ENCODE measurements around the gene MIB2.
"Not testable (repeated sequence)": the region's sequence is repeated elsewhere in the genome, so short reads cannot be mapped to it uniquely, and the experiment has no call there.

The MIB2 gene

GRCh38 chr1:1628754-1629429 lies 13.6 kb downstream of the MIB2 start:
- peak in 1 of 2 donors; percentile 58 for DNase-seq

- peak; percentile 87 to 91 for DNase-seq
Observed at GRCh38 chr1:1629430-1630190, 14.3 kb downstream of the MIB2 start.

GRCh38 chr1:1630191-1630964 lies 15.1 kb downstream of the MIB2 start:
- DNase-seq, result peak; percentile 97

DNA sequence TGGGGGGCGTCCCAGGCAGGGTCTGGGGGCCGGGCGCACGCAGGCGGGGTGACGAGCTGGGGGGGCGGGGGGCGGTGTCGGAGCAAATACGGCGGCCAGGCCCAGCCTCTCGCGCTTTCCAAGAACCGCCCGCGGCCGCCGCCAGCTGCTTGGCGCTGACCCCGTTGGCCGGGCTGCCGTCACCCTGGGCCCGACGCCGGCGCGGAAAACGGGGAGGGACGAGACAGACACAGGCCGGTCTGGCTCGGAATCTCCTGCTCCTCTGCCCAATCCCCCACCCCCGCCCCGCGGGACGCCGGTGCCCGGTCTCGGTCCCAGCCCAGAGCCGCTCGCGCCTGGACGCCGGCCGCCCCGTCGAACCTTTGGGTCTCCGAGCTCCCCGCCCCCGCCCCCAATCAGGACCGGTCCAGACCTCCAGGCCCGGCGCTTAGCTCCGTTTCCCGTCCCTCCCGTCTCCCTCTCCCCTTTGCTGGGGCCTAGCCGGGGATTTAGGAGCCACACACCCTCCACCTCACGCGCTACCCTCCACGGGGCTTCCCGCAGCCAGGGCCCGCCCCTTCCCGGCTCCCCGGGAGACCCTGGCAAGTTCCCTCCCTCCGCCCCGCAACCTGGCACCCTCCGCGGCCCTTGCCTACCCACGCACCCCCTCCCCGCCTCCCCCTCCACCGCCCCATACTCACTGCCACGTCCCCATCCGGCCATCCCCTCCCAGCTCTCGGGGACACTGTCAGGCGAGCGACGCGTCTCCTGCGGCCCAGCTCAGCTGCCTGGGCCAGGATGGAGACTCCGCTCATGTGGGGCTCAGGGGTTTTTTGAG lies 15.9 kb downstream of the MIB2 start:
- peak; percentile 34 to 65 for DNase-seq

- DNase-seq, result no peak
Observed at GRCh38 chr1:1631782-1632420, 16.6 kb downstream of the MIB2 start, which contains the start of gene MMP23B. TSS of gene MMP23B (plus strand) at chr1:1632173. CDS start at chr1:1632219, 46 bp downstream.

- DNase-seq, result not testable (repeated sequence)
Observed at GRCh38 chr1:1633409-1633808, 18.1 kb downstream of the MIB2 start.

DNA sequence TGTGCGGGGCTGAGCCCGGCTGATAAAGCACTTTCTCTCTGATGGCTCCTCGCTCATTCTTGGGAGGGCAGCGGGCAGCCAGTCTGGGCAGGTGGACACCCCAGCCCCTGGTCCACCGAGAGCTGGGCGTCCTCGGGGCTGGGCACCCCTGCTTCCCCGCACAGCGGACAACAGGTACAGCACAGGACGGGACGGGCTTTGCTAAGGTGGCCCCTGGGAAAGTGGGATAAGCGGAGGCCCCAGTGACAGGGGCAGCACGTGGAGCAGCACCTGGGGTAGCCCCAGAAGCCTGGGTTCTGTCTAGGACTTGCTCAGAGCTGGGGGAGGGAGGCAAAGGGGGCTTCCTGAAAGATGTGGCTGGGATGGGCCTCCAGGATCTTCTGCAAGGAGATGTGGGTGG lies 19.3 kb downstream of the MIB2 start:
- not testable (repeated sequence) for DNase-seq

DNA sequence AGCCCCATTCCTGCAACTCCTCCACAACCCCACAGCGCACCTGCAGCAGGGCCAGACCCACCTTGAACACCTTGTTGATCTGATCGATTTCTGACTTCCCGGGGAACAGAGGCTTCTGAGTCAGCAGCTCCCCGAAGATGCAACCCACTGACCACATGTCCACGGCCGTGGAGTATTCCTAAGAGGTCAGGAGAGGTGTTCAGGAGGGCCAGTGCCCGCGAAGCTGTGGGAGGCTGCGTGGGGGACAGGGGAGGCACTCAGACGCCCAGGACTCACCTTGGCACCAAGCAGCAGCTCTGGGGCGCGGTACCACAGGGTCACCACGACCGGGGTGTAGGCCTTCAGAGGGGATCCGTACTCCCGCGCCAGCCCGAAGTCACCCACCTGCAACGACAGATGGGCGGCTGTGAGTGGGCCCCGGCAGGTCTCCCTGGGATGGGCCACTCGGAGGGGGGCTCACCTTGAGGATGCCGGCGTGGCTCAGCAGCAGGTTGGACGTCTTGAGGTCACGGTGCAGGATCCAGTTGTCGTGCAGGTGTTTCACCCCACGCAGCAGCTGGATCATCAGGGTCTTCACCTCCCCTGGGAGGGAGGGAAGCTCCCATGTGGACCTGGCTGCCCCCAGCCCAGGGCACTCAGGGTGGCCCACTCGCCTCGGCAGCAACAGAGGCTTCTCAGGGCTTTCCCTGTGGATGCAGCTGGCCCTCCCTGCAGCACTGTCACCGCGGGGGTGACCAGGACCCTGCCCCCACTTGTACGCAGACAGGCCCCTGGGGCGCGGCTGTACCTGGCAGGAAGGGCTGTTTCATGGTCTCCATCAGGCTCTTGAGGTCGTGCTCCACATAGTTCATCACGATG lies 21.6 kb downstream of the MIB2 start:
- DNase-seq, result not testable (repeated sequence)

DNA sequence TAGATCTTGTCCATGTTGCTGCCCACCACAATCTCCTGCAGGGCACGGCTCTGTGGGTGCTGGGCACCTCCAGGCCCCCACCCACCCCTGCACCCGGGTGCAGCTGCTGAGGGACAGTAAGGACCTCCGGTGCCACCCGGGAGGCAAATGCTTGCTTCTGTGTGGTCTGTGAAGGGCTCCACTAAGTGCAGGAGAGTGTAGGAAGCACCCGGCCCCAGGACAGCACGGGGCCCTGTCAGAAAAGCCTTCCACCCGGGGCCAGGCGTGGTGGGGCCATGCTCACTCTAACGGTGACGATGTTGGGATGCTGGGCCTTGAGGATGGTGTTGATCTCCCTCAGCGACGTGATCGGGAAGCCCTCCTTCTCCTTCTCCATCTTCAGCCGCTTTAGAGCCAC lies 22.2 kb downstream of the MIB2 start:
- not testable (repeated sequence) for DNase-seq

GRCh38 chr1:1638528-1638927 lies 23.2 kb downstream of the MIB2 start:
- not testable (repeated sequence) for DNase-seq

GRCh38 chr1:1639368-1639767 lies 24.1 kb downstream of the MIB2 start:
- not testable (repeated sequence) for DNase-seq

- not testable (repeated sequence) for DNase-seq
Observed at GRCh38 chr1:1640081-1640480, 24.8 kb downstream of the MIB2 start.

DNA sequence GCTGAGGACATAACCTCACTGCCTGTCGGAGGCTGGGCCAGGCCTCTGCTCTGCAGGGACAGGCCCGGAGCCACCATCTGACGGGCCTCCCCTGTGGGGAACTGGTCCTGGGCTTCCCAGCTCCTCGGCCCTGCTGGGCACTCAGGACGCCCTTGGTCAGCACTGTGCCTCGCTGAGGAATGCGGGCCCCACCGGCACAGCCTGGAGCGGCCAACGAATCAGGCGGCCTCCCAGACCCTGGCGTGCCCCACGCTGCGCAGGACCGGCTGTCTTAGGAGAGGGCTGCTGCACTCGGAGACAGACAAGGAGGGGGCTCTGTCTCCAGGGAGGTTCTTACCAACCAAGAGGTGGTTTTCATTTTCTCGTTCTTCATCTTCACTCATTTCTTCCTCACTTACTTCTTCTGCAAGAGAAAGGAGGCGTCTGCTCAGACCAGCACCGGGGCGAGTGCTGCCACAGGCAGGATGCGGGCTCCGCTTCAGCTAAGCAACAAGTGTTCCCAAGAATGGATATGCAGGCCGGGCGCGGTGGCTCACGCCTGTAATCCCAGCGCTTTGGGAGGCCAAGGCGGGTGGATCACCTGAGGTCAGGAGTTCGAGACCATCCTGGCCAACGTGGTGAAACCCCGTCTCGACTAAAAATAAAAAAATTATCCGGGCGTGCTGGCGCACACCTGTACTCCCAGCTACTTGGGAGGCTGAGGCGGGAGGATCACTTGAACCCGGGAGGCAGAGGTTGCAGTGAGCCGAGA lies 25.6 kb downstream of the MIB2 start:
- DNase-seq, result not testable (repeated sequence)

DNA sequence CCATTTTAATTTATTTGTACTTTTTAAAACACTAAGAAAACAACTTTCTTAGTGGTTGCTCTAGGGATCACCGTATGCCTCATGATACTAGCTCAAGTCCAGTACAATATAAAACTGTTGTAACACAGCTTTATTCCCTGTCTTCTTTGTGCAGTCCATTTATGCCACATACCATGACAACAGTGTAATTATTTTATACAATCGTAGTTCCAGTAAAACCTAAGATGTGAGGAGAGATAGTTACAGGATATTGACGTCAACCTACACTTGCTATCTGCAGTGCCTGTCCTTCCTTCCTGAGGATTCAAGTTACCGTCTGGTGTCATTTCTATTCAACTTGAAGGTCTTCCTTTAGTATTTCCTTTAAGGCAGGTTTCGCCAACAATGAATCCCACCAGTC lies 31.0 kb downstream of the MIB2 start:
- DNase-seq, result not testable (repeated sequence)

DNA sequence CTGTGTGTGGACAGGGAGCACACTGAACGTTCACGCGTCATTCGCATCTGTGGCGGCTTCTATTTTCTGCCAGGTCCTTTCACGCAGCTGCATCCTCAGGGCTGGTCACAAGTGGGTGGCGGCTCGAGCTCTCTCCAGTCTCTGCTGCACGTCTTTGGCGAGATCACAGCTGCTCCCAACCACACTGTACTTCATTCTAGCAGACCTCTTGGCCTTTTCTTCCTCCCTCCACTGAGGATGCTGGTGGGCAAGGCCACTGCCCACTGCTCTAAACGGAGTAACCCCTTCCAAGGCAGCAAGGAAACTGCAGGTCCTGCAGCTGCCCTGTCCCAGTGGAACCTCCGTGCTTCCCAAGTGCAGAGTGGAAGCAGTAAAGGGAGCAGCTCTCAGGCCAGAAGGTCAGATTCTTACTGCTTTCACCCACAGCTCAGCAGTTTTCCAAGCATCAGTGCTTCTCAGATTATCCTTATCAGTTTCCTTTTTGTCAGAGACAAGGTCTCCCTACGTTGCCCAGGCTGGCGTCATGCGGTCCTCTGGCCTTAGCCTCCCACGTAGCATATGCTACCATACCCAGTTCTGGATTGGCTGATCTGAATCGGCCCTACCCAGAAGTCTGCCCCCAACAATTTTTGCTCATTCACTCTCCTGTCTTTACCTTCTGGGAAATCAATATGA lies 32.4 kb downstream of the MIB2 start:
- DNase-seq, result not testable (repeated sequence)

- DNase-seq, result not testable (repeated sequence)
Observed at GRCh38 chr1:1648265-1648664, 33.0 kb downstream of the MIB2 start.

DNA sequence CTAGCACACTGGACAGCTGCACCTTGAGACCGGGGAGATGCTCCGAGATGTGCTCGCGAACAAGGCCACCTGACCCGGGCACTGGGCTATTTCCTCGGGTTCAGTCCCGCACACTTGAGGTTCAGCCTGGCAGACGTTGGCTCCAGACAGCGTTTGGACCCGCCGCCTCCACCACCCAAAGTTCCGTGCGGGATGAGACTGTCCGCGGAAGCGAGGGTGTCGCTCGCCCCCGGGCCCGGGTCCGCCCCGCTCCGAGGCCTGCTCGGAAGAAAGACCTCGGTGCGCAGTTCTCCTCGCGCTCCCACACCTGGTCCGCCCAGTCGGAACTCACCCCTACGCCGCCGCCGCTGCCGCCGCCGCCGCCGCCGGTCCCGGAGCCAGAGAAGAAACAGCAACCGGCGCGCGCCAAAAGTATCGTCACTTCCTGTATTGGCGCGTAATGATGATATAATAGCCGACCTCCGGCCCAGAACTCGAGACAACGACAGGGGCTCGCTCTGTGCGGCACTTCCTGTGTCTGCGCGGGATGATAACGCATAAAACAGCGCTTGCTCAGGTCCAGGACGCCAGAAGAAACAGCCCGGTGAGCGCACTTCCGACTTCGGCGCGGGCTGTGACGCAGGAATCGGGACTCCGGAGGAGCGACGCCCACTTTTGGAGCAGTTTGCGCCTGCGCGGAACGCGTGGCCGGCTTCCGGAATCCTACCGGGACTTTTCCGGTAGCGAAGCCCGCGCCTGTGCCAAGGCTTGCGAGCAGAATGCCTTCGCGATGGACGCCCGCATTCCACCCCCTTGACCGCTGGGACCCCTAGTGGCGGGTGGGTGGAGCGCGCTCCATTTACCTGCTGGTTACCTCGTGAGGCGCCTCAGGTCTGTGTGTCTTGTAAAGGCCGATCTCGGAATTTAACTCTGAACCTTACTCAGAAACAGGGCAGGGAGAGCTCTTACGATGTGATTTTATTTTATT lies 43.6 kb downstream of the MIB2 start, which contains the start of gene CDK11B:
Gene CDK11B, minus strand, starts transcription at position 422 of the 967 bp plus-strand sequence. CDS start 1,519 bp downstream, outside the sequence.
- DNase-seq, result peak; percentile 96 to 97

- DNase-seq, result not testable (repeated sequence)
Observed at GRCh38 chr1:1662392-1662791, 47.1 kb downstream of the MIB2 start.
